ENCODE results near the gene ZNF766.

DNA sequence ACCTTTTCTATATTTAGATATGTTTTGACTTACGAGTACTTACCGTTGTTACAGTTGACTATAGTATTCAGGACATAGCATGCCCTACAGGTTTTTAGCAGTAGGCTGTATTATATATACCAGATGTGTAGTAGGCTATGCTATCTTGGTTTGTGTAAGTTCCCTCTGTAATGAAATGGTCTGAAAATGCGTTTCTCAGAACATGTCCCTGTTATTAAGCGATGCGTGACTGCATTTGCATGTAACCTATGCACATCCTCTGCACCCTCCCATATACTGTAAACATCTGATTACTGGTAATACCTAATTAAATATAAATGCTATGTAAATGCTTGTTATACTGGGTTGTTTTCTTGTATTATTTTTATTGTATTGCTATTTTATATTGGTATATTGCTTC lies 6.6 kb downstream of the ZNF766 start:
- TF ChIP-seq EP300 (IDR thresholded peaks at IDR 0.05; ENCODE audit: low read depth) (no peak), POLR2AphosphoS5 (IDR thresholded peaks at IDR 0.05) (no peak)
- TF ChIP-seq, protein P1, sequence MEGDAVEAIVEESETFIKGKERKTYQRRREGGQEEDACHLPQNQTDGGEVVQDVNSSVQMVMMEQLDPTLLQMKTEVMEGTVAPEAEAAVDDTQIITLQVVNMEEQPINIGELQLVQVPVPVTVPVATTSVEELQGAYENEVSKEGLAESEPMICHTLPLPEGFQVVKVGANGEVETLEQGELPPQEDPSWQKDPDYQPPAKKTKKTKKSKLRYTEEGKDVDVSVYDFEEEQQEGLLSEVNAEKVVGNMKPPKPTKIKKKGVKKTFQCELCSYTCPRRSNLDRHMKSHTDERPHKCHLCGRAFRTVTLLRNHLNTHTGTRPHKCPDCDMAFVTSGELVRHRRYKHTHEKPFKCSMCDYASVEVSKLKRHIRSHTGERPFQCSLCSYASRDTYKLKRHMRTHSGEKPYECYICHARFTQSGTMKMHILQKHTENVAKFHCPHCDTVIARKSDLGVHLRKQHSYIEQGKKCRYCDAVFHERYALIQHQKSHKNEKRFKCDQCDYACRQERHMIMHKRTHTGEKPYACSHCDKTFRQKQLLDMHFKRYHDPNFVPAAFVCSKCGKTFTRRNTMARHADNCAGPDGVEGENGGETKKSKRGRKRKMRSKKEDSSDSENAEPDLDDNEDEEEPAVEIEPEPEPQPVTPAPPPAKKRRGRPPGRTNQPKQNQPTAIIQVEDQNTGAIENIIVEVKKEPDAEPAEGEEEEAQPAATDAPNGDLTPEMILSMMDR (IDR thresholded peaks at IDR 0.05): no peak
